GM12878 (cell line): ENCODE results near the gene NPAS1. TPM values are rescaled to one million over a fixed set of nuclear protein-coding genes. Genes with fewer than 3 reads are reported as not detected.

Experiments
- ATAC-seq: fragments of 200-7000 bp; cut with Tn5 transposase; 3 replicates; pipeline ENCODE4 v1.9.1; 2020; ENCODE audit warnings: mild to moderate bottlenecking, moderate library complexity
- BruUV-seq: library from RNA; stranded (reverse); fragments of 400-500 nt; replicated peaks from 2 replicates; lab custom pipeline; 2021; lab: Mats Ljungman, UMichigan
- CTCF ChIA-PET: fragments of 300-600 bp; sonication (Branson Sonifier 250); formaldehyde crosslinking; extraction: SDS; loops from one replicate; lab custom pipeline; 2021; ENCODE audit warnings: inconsistent platforms; lab: Yijun Ruan, JAX
- POLR2A ChIA-PET: fragments of 350-600 bp; formaldehyde crosslinking; extraction: SDS; loops from one replicate; lab custom pipeline; 2021; ENCODE audit warnings: inconsistent platforms; lab: Charles Lee
- RAD21 ChIA-PET: fragments of 300-600 bp; sonication (Branson Sonifier 250); formaldehyde crosslinking; loops from one replicate; lab custom pipeline; 2023; ENCODE audit warnings: antibody characterized with exemption; ENCODE audit not compliant: unreplicated experiment; lab: Charles Lee
- SMC1A ChIA-PET: fragments of 300-600 bp; sonication (Branson Sonifier 250); formaldehyde crosslinking; loops from one replicate; lab custom pipeline; 2023; ENCODE audit not compliant: unreplicated experiment, uncharacterized antibody; lab: Charles Lee
- DNase-seq: peaks from one replicate; pipeline ENCODE4 v3.0.0-alpha.2; 2011; ENCODE audit warnings: low read depth, low spot score
- FAIRE-seq: peaks from 3 replicates; lab custom pipeline; 2011; peaks lifted over from hg19 to GRCh38; lab: Jason Lieb, UNC
- H2AFZ ChIP-seq: 2 replicates; pipeline ENCODE4 v1.6.0; 2011; ENCODE audit warnings: low read depth, low read length, control low read depth; ENCODE audit not compliant: control insufficient read depth
- H3K27ac ChIP-seq: 2 replicates; pipeline ENCODE4 v1.5.1; 2011; ENCODE audit warnings: control low read depth; ENCODE audit not compliant: control insufficient read depth, insufficient read depth
- H3K27me3 ChIP-seq, 2 experiments: replicated peaks in 1 of 2; 2 replicates each; pipeline versions ENCODE4 v1.6.0 to v1.6.1; 2011; ENCODE audit warnings: low read length in 1 of 2; ENCODE audit not compliant: control insufficient read depth in 2 of 2, insufficient read depth in 2 of 2
- H3K36me3 ChIP-seq, 2 experiments: 2 replicates each; pipeline ENCODE4 v1.5.1; 2011; ENCODE audit warnings: low read length in 1 of 2; ENCODE audit not compliant: control insufficient read depth in 2 of 2, insufficient read depth in 2 of 2
- H3K4me1 ChIP-seq: 2 replicates; pipeline ENCODE4 v1.6.1; 2011; ENCODE audit warnings: mild to moderate bottlenecking, low read length, moderate library complexity, mixed read lengths; ENCODE audit not compliant: control insufficient read depth, insufficient read depth
- H3K4me2 ChIP-seq: 2 replicates; pipeline ENCODE4 v1.6.0; 2011; ENCODE audit warnings: control low read depth; ENCODE audit not compliant: control insufficient read depth, insufficient read depth
- H3K4me3 ChIP-seq: fragments of 200-600 bp; sonication (generic); 2 replicates; pipeline ENCODE4 v1.5.1; 2016
- H3K79me2 ChIP-seq: 2 replicates; pipeline ENCODE4 v1.6.0; 2011; ENCODE audit warnings: low read length; ENCODE audit not compliant: control insufficient read depth, insufficient read depth
- H3K9ac ChIP-seq: 2 replicates; pipeline ENCODE4 v1.8.0; 2011; ENCODE audit warnings: low read length, control low read depth, mixed read lengths; ENCODE audit not compliant: control insufficient read depth, insufficient read depth
- H3K9me3 ChIP-seq: replicated peaks from 3 replicates; pipeline ENCODE4 v1.5.1; 2011; ENCODE audit warnings: mild to moderate bottlenecking, low read length; ENCODE audit not compliant: control insufficient read depth, insufficient read depth
- H4K20me1 ChIP-seq: 2 replicates; pipeline ENCODE4 v1.6.0; 2011; ENCODE audit not compliant: control insufficient read depth, insufficient read depth
- ASH2L ChIP-seq: fragments of 300-600, 200-600 bp; sonication (generic); IDR thresholded peaks from 2 replicates; pipeline ENCODE4 v1.6.1; 2017; ENCODE audit warnings: low read depth, mild to moderate bottlenecking, borderline replicate concordance
- BACH1 ChIP-seq: fragments of 450-650 bp; IDR thresholded peaks from 2 replicates; pipeline ENCODE4 v1.6.1; 2017; ENCODE audit warnings: mild to moderate bottlenecking, borderline replicate concordance
- CHD2 ChIP-seq: IDR thresholded peaks from 2 replicates; pipeline ENCODE4 v1.6.1; 2011; ENCODE audit warnings: low read depth, low read length, improper control_type of control experiment, borderline replicate concordance
- ETV6 ChIP-seq, 2 experiments: fragments of 450-650 bp in 1 of 2; IDR thresholded peaks in 1 of 2; conservative IDR thresholded peaks in 1 of 2; 2 replicates each; pipeline ENCODE4 v1.6.1; 2014; ENCODE audit warnings: antibody characterized with exemption in 1 of 2, borderline replicate concordance in 1 of 2, low read depth in 1 of 2, mild to moderate bottlenecking in 1 of 2, moderate library complexity in 1 of 2
- JUNB ChIP-seq: IDR thresholded peaks from 2 replicates; pipeline ENCODE4 v1.6.1; 2016; ENCODE audit warnings: antibody characterized with exemption, mild to moderate bottlenecking
- MEF2A ChIP-seq: IDR thresholded peaks from 2 replicates; pipeline ENCODE4 v1.6.1; 2011; ENCODE audit warnings: low read depth, mild to moderate bottlenecking, low read length, moderate library complexity; ENCODE audit not compliant: insufficient read depth
- SMAD5 ChIP-seq: IDR thresholded peaks from 2 replicates; pipeline ENCODE4 v1.6.1; 2016; ENCODE audit warnings: antibody characterized with exemption, low read depth
- TARDBP ChIP-seq: IDR thresholded peaks from 2 replicates; pipeline ENCODE4 v1.6.1; 2016; ENCODE audit warnings: borderline replicate concordance
- WRNIP1 ChIP-seq: IDR thresholded peaks from 2 replicates; pipeline ENCODE4 v1.6.1; 2011; ENCODE audit warnings: low read depth, low read length, improper control_type of control experiment, borderline replicate concordance
- ZNF24 ChIP-seq: fragments of 450-650 bp; IDR thresholded peaks from 2 replicates; pipeline ENCODE4 v1.6.1; 2017; ENCODE audit warnings: antibody characterized with exemption, mild to moderate bottlenecking
- WGBS: methylation state at CpG from one replicate; pipeline ENCODE4 v1.1.6; 2016; ENCODE audit warnings: low lambda C conversion rate; ENCODE audit not compliant: insufficient replicate concordance, insufficient coverage; ENCODE audit errors: missing lambda C conversion rate; 5-methylcytosine and 5-hydroxymethylcytosine counted together
- in situ Hi-C: fragments of 300-500 bp; cut with MboI; formaldehyde crosslinking; loops from 9 replicates; pipeline ENCODE4 v1.14.3; 2018; ENCODE audit warnings: mixed read lengths
- intact Hi-C: fragments of 100-400 bp; cut with micrococcal nuclease; formaldehyde crosslinking; loops from one replicate; pipeline ENCODE4 v1.14.2; 2022; ENCODE audit not compliant: unreplicated experiment
- polyA plus RNA-seq, 11 experiments: library from polyadenylated mRNA; depleted of rRNA in 4 of 11; unstranded in 6 of 11; stranded (reverse) in 5 of 11; fragments of >200 nt; fragmentation: Nextera tagmentation in 4 of 11; fragmentation: Illumina TruSeq in 1 of 11; extraction: Ambion mirVana in 4 of 11; extraction: Trizol in 1 of 11; gene quantifications; 1 replicate in 1 of 11; 2 replicates in 10 of 11; pipeline versions ENCODE4 v1.2.1 to v1.2.3, GENCODE V29; 2011 to 2016; ENCODE audit warnings: inconsistent platforms in 2 of 11, missing spikeins in 2 of 11, low read depth in 1 of 11
- total RNA-seq, 4 experiments: library from RNA; depleted of rRNA in 3 of 4; stranded (reverse); fragments of >200 nt in 3 of 4; fragmentation: Illumina TruSeq in 1 of 4; extraction: Trizol in 1 of 4; gene quantifications; 2 replicates each; pipeline versions ENCODE4 v1.2.1 to v1.2.3, GENCODE V29; 2013 to 2021
- TF ChIP-seq, protein P1 (sequence below): fragments of 450-650 bp; IDR thresholded peaks from 2 replicates; pipeline ENCODE4 v1.6.1; 2018; ENCODE audit warnings: mild to moderate bottlenecking, low read depth, moderate library complexity; ENCODE audit not compliant: partially characterized antibody
- TF ChIP-seq, protein P2 (sequence below): IDR thresholded peaks from 2 replicates; pipeline ENCODE4 v1.6.1; 2011; ENCODE audit warnings: low read depth, mild to moderate bottlenecking, low read length, moderate library complexity, borderline replicate concordance; ENCODE audit errors: extremely low read depth

Gene NPAS1
- total and polyA plus RNA-seq, 10 of the 15 experiments (the other 5 are each of a cell fraction or from before 2014, with no cell fraction given): 0.14 to 0.72 (median 0.28) TPM; not detected in 3

DNA sequence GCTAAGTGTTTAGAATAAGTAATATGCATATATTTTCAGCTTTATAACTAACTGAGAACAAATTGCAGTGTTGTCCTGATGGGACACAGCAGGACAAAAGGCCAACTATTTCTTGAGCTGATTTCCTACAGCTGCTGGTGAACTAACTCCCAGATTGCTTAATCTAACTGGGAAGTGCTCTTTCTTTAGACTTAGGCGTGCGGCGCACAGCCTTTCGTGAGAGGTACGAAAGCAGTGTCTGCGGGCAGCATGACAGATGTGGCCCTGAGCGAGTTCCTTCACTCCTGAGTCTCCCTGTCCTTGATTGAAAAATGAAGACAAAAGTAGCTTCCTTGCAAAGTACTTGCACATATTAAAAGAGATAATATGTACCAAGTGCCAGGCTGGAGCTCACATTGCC is 47.3 kb upstream of the NPAS1 start:
- no peak overlapping the region for H3K4me3 ChIP-seq
- TF ChIP-seq ZNF24 (no peak), ETV6 (conservative IDR thresholded peaks at IDR 0.05 in 1 of 2, IDR thresholded peaks at IDR 0.05 in 1 of 2; ENCODE audit: borderline replicate concordance in 1 of 2, low read depth in 1 of 2) (no peak), ASH2L (no peak), TARDBP (no peak)
- no peak for ATAC-seq
- ChIA-PET CTCF (interaction anchor here (0.6 to 1.5 kb wide), 2 partner anchors 10 to 203 kb away, joined by 3 read pairs; no protein-coding TSS in a partner anchor), RAD21 (no interaction called here), POLR2A (no interaction called here), SMC1A (no interaction called here)
- H3K9ac ChIP-seq: no peak overlapping the region
- no peaks in the 10 kb centered on the region for H3K4me1 ChIP-seq
- 97% methylated on average over 7 of the region's 7 CpGs for WGBS
- no peak overlapping the region for H3K4me2 ChIP-seq
- no peaks in the 10 kb centered on the region for H4K20me1 ChIP-seq
- intact Hi-C loops (no loop called here), in situ Hi-C loops (no loop called here)
- H3K27me3 ChIP-seq: no peaks in the 10 kb centered on the region
- peaks cover under 1 to 2% of the 10 kb centered on the region in 2 experiments for H3K36me3 ChIP-seq
- no peak overlapping the region for H2AFZ ChIP-seq
- BruUV-seq: no TSS peak
- no peak for FAIRE-seq
- H3K9me3 ChIP-seq: no peaks in the 10 kb centered on the region
- H3K27ac ChIP-seq: no peak overlapping the region
- H3K79me2 ChIP-seq: no peaks in the 10 kb centered on the region
- no peak for DNase-seq

DNA sequence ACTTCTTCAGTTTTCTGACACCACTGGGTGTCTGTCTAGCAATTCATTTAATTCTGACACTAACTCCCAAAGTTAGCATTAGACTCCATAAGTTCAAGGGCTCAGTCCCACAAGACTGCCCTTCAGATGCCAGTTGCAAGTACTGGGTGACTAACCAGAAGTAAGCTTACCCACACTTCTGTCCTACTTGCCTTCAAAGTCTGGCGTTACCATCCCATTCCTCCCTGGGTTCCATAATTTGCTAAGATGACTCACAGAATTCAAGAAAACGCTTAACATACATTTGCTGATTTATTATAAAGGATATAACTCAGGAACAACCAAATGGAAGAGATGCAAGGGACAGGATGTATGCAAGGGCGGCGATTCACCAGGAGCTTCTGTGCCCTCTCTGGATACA is 45.5 kb upstream of the NPAS1 start:
- ChIA-PET POLR2A (no interaction called here), CTCF (interaction anchor here (0.6 to 1.2 kb wide), 4 partner anchors 66 to 134 kb away, joined by 3 to 4 read pairs (median 3); no protein-coding TSS in a partner anchor), SMC1A (interaction anchor here (0.6 to 0.7 kb wide), 2 partner anchors 17 to 614 kb away, joined by 3 read pairs; no protein-coding TSS in a partner anchor), RAD21 (interaction anchor here (0.6 kb wide), 1 partner anchor 154 kb away, joined by 4 read pairs; no protein-coding TSS in a partner anchor)
- Histone ChIP-seq H3K27ac (no peak overlapping the region), H3K27me3 (no peaks in the 10 kb centered on the region), H3K36me3 (peaks cover 1 to 2% of the 10 kb centered on the region in 2 experiments), H3K4me2 (no peak overlapping the region), H4K20me1 (no peaks in the 10 kb centered on the region), H3K9me3 (no peaks in the 10 kb centered on the region), H3K9ac (no peak overlapping the region), H3K4me3 (no peak overlapping the region), H3K79me2 (no peaks in the 10 kb centered on the region), H2AFZ (no peak overlapping the region), H3K4me1 (no peaks in the 10 kb centered on the region)
- no peak for TF ChIP-seq JUNB
- TF ChIP-seq BACH1: no peak
- no peak for TF ChIP-seq SMAD5
- TF ChIP-seq, protein P1, sequence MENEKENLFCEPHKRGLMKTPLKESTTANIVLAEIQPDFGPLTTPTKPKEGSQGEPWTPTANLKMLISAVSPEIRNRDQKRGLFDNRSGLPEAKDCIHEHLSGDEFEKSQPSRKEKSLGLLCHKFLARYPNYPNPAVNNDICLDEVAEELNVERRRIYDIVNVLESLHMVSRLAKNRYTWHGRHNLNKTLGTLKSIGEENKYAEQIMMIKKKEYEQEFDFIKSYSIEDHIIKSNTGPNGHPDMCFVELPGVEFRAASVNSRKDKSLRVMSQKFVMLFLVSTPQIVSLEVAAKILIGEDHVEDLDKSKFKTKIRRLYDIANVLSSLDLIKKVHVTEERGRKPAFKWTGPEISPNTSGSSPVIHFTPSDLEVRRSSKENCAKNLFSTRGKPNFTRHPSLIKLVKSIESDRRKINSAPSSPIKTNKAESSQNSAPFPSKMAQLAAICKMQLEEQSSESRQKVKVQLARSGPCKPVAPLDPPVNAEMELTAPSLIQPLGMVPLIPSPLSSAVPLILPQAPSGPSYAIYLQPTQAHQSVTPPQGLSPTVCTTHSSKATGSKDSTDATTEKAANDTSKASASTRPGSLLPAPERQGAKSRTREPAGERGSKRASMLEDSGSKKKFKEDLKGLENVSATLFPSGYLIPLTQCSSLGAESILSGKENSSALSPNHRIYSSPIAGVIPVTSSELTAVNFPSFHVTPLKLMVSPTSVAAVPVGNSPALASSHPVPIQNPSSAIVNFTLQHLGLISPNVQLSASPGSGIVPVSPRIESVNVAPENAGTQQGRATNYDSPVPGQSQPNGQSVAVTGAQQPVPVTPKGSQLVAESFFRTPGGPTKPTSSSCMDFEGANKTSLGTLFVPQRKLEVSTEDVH: no peak
- TF ChIP-seq, protein P2, sequence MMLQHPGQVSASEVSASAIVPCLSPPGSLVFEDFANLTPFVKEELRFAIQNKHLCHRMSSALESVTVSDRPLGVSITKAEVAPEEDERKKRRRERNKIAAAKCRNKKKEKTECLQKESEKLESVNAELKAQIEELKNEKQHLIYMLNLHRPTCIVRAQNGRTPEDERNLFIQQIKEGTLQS: no peak
- TF ChIP-seq CHD2: no peak
- no peak for TF ChIP-seq WRNIP1
- TF ChIP-seq MEF2A: no peak
- 97% methylated on average over 4 of the region's 4 CpGs for WGBS
- no peak for FAIRE-seq
- no peak for ATAC-seq
- no TSS peak for BruUV-seq
- in situ Hi-C loops: no loop called here
- DNase-seq: no peak
- intact Hi-C loops: no loop called here
